Lower lobe of right lung (tissue), 2 donors: ENCODE measurements around the gene MTURN. TPM values are rescaled to one million over a fixed set of nuclear protein-coding genes. Genes with fewer than 3 reads are reported as not detected.

Experiments
- ATAC-seq, 2 donors: fragments of 200-7000 bp; cut with Tn5 transposase; one replicate each; pipeline ENCODE4 v1.9.1; 2020 to 2022; ENCODE audit warnings: mild to moderate bottlenecking in 2 of 2, moderate library complexity in 2 of 2
- DNase-seq: peaks from one replicate; pipeline ENCODE4 v3.0.0-alpha.2; 2020
- H3K27ac ChIP-seq: fragments of 200-600 bp; one replicate; pipeline ENCODE4 v1.8.0; 2022
- H3K27me3 ChIP-seq: fragments of 200-600 bp; one replicate; pipeline ENCODE4 v1.8.0; 2022; ENCODE audit warnings: low read depth
- H3K36me3 ChIP-seq: fragments of 200-600 bp; one replicate; pipeline ENCODE4 v1.8.0; 2022; ENCODE audit warnings: mild to moderate bottlenecking
- H3K4me1 ChIP-seq: fragments of 200-600 bp; one replicate; pipeline ENCODE4 v1.8.0; 2022
- H3K4me3 ChIP-seq: fragments of 200-600 bp; one replicate; pipeline ENCODE4 v1.8.0; 2022; ENCODE audit warnings: mild to moderate bottlenecking
- H3K9me3 ChIP-seq: fragments of 200-600 bp; one replicate; pipeline ENCODE4 v1.8.0; 2022
- CTCF ChIP-seq: fragments of 200-600 bp; IDR thresholded peaks from one replicate; pipeline ENCODE4 v1.8.0; 2022; ENCODE audit warnings: antibody characterized with exemption, mild to moderate bottlenecking
- intact Hi-C: fragments of 100-400 bp; cut with DNase I; formaldehyde crosslinking; loops from one replicate; pipeline ENCODE4 v1.11.0; 2022
- total RNA-seq: library from RNA; stranded (reverse); fragmentation: NEBNext Ultra II Directional; extraction: Animal tissue kit (Norgen Biotek cat#: 25700); gene quantifications from one replicate; pipeline ENCODE4 v1.2.1, GENCODE V29; 2021
- donor health status: DM: no; HTN: yes; CAD: no; lungs with severe emphysema.

The MTURN gene
- total RNA-seq, 1 donor from 2014 or later = 39.4 TPM

DNA sequence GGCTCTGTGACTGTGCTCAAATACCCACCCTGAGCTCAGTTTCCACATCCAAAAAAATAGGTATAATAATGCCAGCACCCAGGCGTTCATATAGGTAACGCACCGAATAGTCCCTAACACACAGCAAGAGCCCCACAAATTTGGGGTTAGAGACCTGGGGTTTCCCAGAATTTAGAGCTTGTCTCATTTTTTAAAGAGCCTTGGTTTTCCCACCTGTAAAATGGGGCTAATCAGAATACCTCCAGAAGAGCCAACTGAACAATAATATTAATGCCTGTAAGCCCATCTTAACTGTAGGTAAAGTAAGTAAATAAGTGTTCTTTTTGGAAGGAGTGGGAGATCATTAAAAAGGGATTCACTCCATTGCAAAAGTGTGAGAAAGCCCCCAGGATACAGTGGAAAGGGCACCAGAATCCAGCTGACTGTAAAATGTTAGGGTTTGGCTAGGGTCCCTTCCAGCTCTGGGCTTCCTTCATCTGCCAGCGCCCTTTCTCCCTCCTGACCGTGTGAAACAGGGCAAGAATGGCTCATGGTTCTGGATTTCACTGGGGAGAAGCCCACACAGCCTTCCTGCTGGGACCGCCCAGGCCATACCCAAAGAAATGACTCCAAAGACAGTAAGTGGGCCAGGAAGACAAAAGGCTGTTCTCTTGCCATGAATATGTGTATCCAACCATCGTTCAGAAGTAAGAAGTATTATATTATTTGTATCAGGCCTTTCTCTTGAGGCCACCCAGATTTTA, 2.1 kb downstream of the MTURN start:
- H3K9me3 ChIP-seq = no peaks in the 10 kb centered on the region
- peak overlapping the region; percentile 92 for H3K4me3 ChIP-seq
- ATAC-seq (no peak), DNase-seq (no peak)
- peaks cover 49% of the 10 kb centered on the region for H3K4me1 ChIP-seq
- intact Hi-C loops = no loop called here
- TF ChIP-seq CTCF = no peak
- H3K27me3 ChIP-seq = no peaks in the 10 kb centered on the region
- peak overlapping the region; percentile 92 for H3K27ac ChIP-seq
- H3K36me3 ChIP-seq = no peaks in the 10 kb centered on the region

GRCh38 chr7:30139836-30140384, 5.1 kb downstream of the MTURN start:
- Histone ChIP-seq H3K36me3 (no peaks in the 10 kb centered on the region), H3K27me3 (no peaks in the 10 kb centered on the region), H3K4me1 (peaks cover 69% of the 10 kb centered on the region), H3K27ac (peak overlapping the region; percentile 56), H3K9me3 (no peaks in the 10 kb centered on the region), H3K4me3 (no peak overlapping the region)
- TF ChIP-seq CTCF = no peak
- intact Hi-C loops = no loop called here
- DNase-seq (no peak), ATAC-seq (no peak)

DNA sequence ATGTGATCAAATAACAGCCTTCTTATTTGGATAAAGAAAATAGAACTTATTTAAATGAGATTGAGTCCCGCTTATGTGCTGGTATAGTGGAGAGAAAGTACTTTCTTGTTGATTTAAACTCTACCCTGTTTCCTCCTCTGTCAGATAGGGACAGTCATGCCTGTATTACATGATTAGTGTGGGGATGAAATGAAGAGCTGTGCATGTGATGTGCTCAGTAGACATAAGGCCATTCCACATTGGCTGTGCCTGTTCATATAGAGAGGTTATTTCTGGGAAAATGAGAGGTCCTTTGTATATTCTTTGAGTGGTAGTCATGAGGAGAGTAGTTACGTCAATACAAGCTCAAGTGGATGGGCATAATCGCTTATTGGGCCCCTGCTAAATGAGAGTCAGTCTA, 5.7 kb downstream of the MTURN start:
- intact Hi-C loops = no loop called here
- H3K27me3 ChIP-seq = no peaks in the 10 kb centered on the region
- H3K4me3 ChIP-seq = no peak overlapping the region
- H3K36me3 ChIP-seq = no peaks in the 10 kb centered on the region
- no peak for DNase-seq
- H3K4me1 ChIP-seq = peaks cover 75% of the 10 kb centered on the region
- no peak for ATAC-seq
- TF ChIP-seq CTCF = no peak
- H3K27ac ChIP-seq = peak overlapping the region; percentile 22
- no peaks in the 10 kb centered on the region for H3K9me3 ChIP-seq

GRCh38 chr7:30142710-30143109, 7.9 kb downstream of the MTURN start:
- Histone ChIP-seq H3K27me3 (no peaks in the 10 kb centered on the region), H3K36me3 (no peaks in the 10 kb centered on the region), H3K4me3 (no peak overlapping the region), H3K9me3 (no peaks in the 10 kb centered on the region), H3K4me1 (peaks cover 70% of the 10 kb centered on the region), H3K27ac (peak overlapping the region; percentile 61)
- no peak for TF ChIP-seq CTCF
- ATAC-seq (peak; percentile 86 to 89), DNase-seq (peak; percentile 74)
- intact Hi-C loops = no loop called here

GRCh38 chr7:30143748-30144251, 9.0 kb downstream of the MTURN start:
- no peak for TF ChIP-seq CTCF
- intact Hi-C loops = no loop called here
- no peak for DNase-seq
- Histone ChIP-seq H3K9me3 (no peaks in the 10 kb centered on the region), H3K36me3 (no peaks in the 10 kb centered on the region), H3K4me1 (peaks cover 60% of the 10 kb centered on the region), H3K27ac (peak overlapping the region; percentile 61), H3K27me3 (no peaks in the 10 kb centered on the region), H3K4me3 (no peak overlapping the region)
- ATAC-seq = peak in 1 of 2 donors; percentile 19
